ENCODE results near the gene ALOX5. TPM values are rescaled to one million over a fixed set of nuclear protein-coding genes. Genes with fewer than 3 reads are reported as not detected.
"Not testable (repeated sequence)": the region's sequence is repeated elsewhere in the genome, so short reads cannot be mapped to it uniquely, and the experiment has no call there.

The ALOX5 gene
- 0.18 and 0.40 TPM in 2 replicates for total RNA-seq

- DNase-seq (ENCODE audit: low read depth, low spot score), result no peak
Measured at GRCh38 chr10:45373576-45374349, at the start of gene ALOX5. Gene ALOX5 (plus strand): TSS chr10:45374216. CDS start chr10:45374280, 64 bp downstream.

- DNase-seq (ENCODE audit: low read depth, low spot score), result no peak
Measured at GRCh38 chr10:45325116-45325515, 48.9 kb upstream of the ALOX5 start.

DNA sequence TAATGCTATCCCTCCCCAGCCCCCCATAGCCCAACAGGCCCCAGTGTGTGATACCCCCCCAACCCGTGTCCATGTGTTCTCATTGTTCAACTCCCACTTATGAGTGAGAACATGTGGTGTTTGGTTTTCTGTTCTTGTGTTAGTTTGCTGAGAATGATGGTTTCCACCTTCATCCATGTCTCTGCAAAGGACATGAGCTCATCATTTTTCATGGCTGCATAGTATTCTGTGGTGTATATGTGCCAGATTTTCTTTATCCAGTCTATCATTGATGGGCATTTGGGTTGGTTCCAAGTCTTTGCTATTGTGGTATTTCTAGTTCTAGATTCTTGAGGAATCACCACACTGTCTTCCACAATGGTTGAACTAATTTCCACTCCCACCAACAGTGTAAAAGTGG, 47.2 kb upstream of the ALOX5 start:
- not testable (repeated sequence) for DNase-seq (ENCODE audit: low read depth, low spot score)

GRCh38 chr10:45331824-45332223, 42.2 kb upstream of the ALOX5 start:
- DNase-seq (ENCODE audit: low read depth, low spot score), result not testable (repeated sequence)

DNA sequence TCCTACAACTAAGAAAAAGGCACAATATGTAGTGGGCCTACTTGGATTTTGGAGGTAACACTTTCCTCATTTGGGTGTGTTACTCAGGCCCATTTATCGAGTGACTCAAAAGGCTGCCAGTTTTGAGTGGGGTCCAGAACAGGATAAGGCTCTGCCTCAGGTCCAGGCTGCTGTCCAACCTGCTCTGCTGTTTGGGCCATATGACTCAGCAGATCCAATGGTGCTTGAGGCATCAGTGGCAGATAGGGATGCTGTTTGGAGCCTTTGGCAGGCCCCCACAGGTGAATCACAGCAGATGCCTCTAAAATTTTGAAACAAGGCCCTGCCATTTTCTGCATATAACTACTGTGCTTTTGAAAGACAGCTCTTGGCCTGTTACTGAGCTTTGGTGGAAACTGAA, 34.1 kb upstream of the ALOX5 start:
- DNase-seq (ENCODE audit: low read depth, low spot score), result no peak

DNA sequence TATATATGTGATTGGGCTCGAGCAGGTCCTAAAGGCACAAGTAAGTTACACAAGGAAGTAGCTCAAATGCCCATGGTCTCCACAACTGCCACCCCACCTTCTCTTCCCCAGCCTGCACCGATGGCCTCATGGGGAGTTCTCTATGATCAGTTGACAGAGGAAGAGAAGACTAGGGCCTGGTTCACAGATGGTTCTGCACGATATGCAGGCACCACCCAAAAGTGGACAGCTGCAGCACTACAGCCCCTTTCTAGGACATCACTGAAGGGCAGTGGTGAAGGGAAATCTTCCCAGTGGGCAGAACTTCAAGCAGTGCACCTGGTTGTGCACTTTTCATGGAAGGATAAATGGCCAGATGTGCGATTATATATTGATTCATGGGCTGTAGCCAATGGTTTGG, 33.6 kb upstream of the ALOX5 start:
- DNase-seq (ENCODE audit: low read depth, low spot score), result not testable (repeated sequence)

- DNase-seq (ENCODE audit: low read depth, low spot score), result not testable (repeated sequence)
Measured at GRCh38 chr10:45346652-45347335, 27.2 kb upstream of the ALOX5 start.

DNA sequence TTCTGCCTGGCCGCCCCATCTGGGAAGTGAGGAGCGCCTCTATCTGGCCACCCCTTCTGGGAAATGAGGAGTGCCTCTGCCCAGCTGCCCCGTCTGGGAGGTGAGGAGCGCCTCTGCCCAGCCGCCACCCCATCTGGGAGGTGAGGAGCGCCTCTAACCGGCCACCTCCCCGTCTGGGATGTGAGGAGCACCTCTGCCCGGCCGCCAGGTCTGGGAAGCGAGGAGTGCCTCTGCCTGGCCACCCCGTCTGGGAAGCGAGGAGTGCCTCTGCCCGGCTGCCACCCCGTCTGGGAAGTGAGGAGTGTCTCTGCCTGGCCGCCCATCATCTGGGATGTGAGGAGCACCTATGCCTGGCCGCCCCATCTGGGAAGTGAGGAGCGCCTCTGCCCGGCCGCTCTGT, 26.6 kb upstream of the ALOX5 start:
- not testable (repeated sequence) for DNase-seq (ENCODE audit: low read depth, low spot score)

DNA sequence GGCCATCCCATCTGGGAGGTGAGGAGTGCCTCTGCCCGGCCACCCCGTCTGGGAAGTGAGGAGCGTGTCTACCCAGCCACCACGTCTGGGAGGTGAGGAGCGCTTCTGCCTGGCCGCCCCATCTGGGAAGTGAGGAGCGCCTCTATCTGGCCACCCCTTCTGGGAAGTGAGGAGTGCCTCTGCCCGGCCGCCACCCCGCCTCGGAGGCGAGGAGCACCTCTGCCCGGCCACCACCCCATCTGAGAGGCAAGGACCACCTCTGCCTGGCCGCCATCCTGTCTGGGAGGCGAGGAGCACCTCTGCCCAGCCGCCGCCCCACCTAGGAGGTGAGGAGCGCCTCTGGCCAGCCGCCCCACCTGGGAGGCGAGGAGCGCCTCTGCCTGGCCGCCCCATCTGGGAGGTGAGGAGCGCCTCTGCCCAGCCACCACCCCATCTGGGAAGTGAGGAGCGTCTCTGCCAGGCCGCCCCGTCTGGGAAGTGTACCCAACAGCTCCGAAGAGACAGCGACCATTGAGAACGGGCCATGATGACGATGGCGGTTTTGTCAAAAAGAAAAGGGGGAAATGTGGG, 25.7 kb upstream of the ALOX5 start:
- not testable (repeated sequence) for DNase-seq (ENCODE audit: low read depth, low spot score)

DNA sequence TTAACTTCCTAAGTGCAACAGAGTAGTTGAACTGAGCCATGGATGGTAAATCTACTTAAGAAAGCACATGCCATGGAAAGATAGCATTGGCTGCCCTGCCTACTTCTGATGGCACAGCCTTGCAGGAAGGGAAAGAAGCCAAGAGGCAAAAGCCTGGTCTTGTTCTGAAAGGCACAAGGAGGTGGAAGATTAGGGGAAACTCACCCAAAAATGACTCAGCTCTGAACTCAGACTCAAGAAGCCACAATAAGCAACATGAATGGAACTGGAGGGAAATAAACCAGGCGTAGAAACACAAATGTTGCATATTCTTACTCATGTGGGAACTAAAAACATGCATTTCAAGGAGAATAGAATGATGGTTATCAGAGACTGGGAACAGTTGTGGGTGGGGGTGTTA, 20.8 kb upstream of the ALOX5 start:
- DNase-seq (ENCODE audit: low read depth, low spot score), result no peak

DNA sequence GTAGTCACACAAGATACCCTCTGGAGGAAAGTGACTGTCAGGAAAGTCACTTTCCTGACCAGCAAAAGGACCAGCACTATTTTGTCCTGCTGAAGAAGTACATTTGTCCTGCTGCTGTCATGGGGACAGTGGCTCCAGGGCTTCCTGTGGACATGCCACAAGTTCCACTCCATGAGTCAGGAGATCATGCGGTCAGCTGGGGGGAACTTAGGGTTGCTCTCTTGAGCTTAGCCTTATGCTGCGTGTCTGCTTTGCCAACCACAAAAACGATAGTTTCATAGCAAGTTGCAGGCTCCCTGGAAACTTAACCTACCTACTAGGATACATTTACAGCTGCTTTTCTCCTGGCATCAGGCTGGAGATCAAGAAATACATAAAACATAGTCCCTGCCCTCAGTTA, 19.8 kb upstream of the ALOX5 start:
- DNase-seq (ENCODE audit: low read depth, low spot score), result no peak

GRCh38 chr10:45355494-45355893, 18.5 kb upstream of the ALOX5 start:
- no peak for DNase-seq (ENCODE audit: low read depth, low spot score)

GRCh38 chr10:45358961-45359360, 15.1 kb upstream of the ALOX5 start:
- DNase-seq (ENCODE audit: low read depth, low spot score), result not testable (repeated sequence)

DNA sequence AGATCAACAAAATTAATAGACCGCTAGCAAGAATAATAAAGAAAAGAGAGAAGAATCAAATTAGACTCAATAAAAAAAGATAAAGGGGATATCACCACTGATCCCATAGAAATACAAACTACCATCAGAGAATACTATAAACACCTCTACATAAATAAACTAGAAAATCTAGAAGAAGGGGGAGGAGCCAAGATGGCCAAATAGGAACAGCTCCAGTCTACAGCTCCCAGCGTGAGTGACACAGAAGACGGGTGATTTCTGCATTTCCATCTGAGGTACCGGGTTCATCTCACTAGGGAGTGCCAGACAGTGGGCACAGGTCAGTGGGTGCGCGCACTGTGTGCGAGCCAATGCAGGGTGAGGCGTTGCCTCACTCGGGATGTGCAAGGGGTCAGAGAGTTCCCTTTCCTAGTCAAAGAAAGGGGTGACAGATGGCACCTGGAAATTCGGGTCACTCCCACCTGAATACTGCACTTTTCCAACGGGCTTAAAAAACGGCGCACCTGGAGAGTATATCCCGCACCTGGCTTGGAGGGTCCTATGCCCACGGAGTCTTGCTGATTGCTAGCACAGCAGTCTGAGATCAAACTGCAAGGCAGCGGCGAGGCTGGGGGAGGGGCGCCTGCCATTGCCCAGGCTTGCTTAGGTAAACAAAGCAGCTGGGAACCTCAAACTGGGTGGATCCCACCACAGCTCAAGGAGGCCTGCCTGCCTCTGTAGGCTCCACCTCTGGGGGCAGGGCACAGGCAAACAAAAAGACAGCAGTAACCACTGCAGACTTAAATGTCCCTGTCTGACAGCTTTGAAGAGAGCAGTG, 11.8 kb upstream of the ALOX5 start:
- not testable (repeated sequence) for DNase-seq (ENCODE audit: low read depth, low spot score)

- DNase-seq (ENCODE audit: low read depth, low spot score), result not testable (repeated sequence)
Measured at GRCh38 chr10:45367643-45368042, 6.4 kb upstream of the ALOX5 start.

- no peak for DNase-seq (ENCODE audit: low read depth, low spot score)
Measured at GRCh38 chr10:45368181-45368580, 5.8 kb upstream of the ALOX5 start.

GRCh38 chr10:45370202-45370955, 3.6 kb upstream of the ALOX5 start:
- no peak for DNase-seq (ENCODE audit: low read depth, low spot score)

- DNase-seq (ENCODE audit: low read depth, low spot score), result no peak
Measured at GRCh38 chr10:45371560-45371959, 2.5 kb upstream of the ALOX5 start.

DNA sequence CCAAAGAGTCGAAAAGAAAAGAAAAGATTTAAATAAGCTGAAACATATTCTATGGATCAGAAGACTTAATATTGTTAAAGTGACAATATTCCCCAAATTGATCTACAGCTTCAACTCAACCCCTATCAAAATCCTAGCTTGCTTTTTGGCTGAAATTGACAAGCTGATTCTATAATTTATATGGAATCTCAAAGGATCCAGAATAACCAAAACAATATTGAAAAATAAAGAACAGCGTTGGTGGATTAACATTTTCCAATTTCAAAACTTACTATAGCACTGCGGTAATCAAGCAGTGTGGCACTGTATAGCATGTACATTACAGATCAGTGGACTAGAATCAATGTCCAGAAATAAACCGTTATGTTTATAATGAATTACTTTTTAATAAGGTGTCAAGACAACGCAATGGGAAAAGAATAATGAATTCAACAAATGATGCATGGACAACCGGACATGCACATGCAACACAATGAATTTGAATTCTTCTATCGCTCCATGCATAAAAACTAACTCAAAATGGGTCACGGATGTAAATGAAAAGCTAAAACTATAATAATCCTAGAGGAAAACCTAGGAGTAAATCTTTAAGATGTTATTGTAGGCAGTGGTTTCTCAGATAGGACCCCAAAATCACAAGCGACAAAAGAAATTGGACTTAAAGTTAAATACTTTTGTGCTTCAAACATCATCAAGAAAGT, 1.6 kb upstream of the ALOX5 start:
- no peak for DNase-seq (ENCODE audit: low read depth, low spot score)

DNA sequence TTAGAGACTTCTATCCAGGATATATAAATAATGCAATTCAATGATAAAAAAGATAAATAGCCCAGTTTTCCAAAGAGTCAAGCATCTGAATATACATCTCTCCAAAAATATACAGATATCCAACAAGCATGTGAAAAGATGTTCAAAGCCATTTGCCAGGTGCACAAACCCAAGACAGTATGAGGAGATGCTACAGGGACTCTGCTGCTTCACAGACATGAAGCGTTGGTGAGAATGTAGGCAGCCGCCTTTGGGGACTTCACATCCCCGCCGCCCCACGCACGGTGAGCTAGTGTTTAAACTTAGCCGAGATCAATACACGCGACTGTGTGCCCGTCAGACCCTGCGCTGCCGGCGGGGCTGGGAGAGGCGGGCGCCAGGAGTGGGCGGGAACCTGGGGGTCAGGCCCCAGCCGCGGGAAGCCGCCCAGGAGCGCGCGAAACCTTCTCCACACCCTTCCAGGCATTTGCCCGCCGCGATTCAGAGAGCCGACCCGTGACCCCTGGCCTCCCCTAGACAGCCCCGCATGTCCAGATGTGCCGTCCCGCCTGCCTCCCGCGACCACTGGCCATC, 927 bp upstream of the ALOX5 start:
- DNase-seq (ENCODE audit: low read depth, low spot score), result no peak

Measured in pulmonary artery endothelial cell (primary cell).